ENCODE measurements around the gene GPR18.

GRCh38 chr13:99264051-99264450 lies 5.9 kb upstream of the GPR18 start:
- TF ChIP-seq CTCF (IDR thresholded peaks at IDR 0.05; ENCODE audit: insufficient read depth, low read length, poor library complexity, severe bottlenecking) (no peak), EZH2phosphoT487 (conservative IDR thresholded peaks at IDR 0.05; ENCODE audit: low read length) (no peak)
